Trophoblast cell (in vitro differentiated cells and primary cell): Measurements from ENCODE around the gene NGB.

Experiments used
- DNase-seq, 2 donors: peaks; one replicate each; pipeline ENCODE4 v3.0.0-alpha.2; 2016
- H2AFZ ChIP-seq: 2 replicates; pipeline ENCODE4 v1.6.1; 2013; ENCODE audit warnings: low read length, moderate library complexity, mild to moderate bottlenecking; ENCODE audit not compliant: insufficient read depth, poor library complexity
- H2AK5ac ChIP-seq: 2 replicates; pipeline ENCODE4 v1.6.1; 2013; ENCODE audit warnings: mild to moderate bottlenecking, low read length
- H2BK120ac ChIP-seq: 2 replicates; pipeline ENCODE4 v1.6.1; 2013; ENCODE audit warnings: low read length, mild to moderate bottlenecking, moderate library complexity; ENCODE audit not compliant: insufficient read depth, poor library complexity
- H2BK12ac ChIP-seq: 2 replicates; pipeline ENCODE4 v1.6.1; 2013; ENCODE audit warnings: mild to moderate bottlenecking, low read length, moderate library complexity
- H2BK5ac ChIP-seq: 2 replicates; pipeline ENCODE4 v1.6.1; 2013; ENCODE audit warnings: low read length, low read depth, moderate library complexity, mild to moderate bottlenecking; ENCODE audit not compliant: poor library complexity
- H3K14ac ChIP-seq: 2 replicates; pipeline ENCODE4 v1.6.1; 2013; ENCODE audit warnings: mild to moderate bottlenecking, low read length
- H3K18ac ChIP-seq: 2 replicates; pipeline ENCODE4 v1.6.1; 2013; ENCODE audit warnings: mild to moderate bottlenecking, low read length
- H3K23ac ChIP-seq: 2 replicates; pipeline ENCODE4 v1.6.1; 2013; ENCODE audit warnings: low read length
- H3K27ac ChIP-seq: 2 replicates; pipeline ENCODE4 v1.5.1; 2013; ENCODE audit warnings: low read depth, mild to moderate bottlenecking, inconsistent platforms, low read length, moderate library complexity
- H3K27me3 ChIP-seq: 2 replicates; pipeline ENCODE4 v1.6.1; 2013; ENCODE audit warnings: inconsistent platforms, mild to moderate bottlenecking, low read length, moderate library complexity; ENCODE audit not compliant: insufficient read depth
- H3K36me3 ChIP-seq, 2 experiments: 1 replicate in 1 of 2; 2 replicates in 1 of 2; pipeline ENCODE4 v1.6.1; 2013; ENCODE audit warnings: low read length in 2 of 2, mild to moderate bottlenecking in 2 of 2, moderate library complexity in 1 of 2; ENCODE audit not compliant: insufficient read depth in 2 of 2, control insufficient read depth in 1 of 2
- H3K4ac ChIP-seq: 2 replicates; pipeline ENCODE4 v1.6.1; 2013; ENCODE audit warnings: low read depth, mild to moderate bottlenecking, low read length, moderate library complexity
- H3K4me1 ChIP-seq, 2 experiments: 1 replicate in 1 of 2; 2 replicates in 1 of 2; pipeline ENCODE4 v1.6.1; 2013; ENCODE audit warnings: low read length in 2 of 2, mild to moderate bottlenecking in 2 of 2, moderate library complexity in 1 of 2; ENCODE audit not compliant: insufficient read depth in 2 of 2, control insufficient read depth in 1 of 2
- H3K4me2 ChIP-seq: 2 replicates; pipeline ENCODE4 v1.6.1; 2013; ENCODE audit warnings: inconsistent platforms, mild to moderate bottlenecking, low read length, moderate library complexity
- H3K4me3 ChIP-seq: 2 replicates; pipeline ENCODE4 v1.5.1; 2013; ENCODE audit warnings: mild to moderate bottlenecking, low read depth, low read length, inconsistent platforms
- H3K79me1 ChIP-seq: one replicate; pipeline ENCODE4 v1.6.1; 2013; ENCODE audit warnings: low read length
- H3K79me2 ChIP-seq: 2 replicates; pipeline ENCODE4 v1.6.1; 2013; ENCODE audit warnings: low read length, mild to moderate bottlenecking; ENCODE audit not compliant: control insufficient read depth, insufficient read depth, poor library complexity
- H3K9ac ChIP-seq: 2 replicates; pipeline ENCODE4 v1.6.1; 2013; ENCODE audit warnings: mild to moderate bottlenecking, low read length
- H3K9me3 ChIP-seq: 2 replicates; pipeline ENCODE4 v1.6.1; 2013; ENCODE audit warnings: low read depth, mild to moderate bottlenecking, control low read depth, inconsistent platforms, low read length; ENCODE audit not compliant: insufficient read depth
- H4K12ac ChIP-seq: 2 replicates; pipeline ENCODE4 v1.6.1; 2013; ENCODE audit warnings: low read depth, mild to moderate bottlenecking, low read length, moderate library complexity
- H4K8ac ChIP-seq: 2 replicates; pipeline ENCODE4 v1.6.1; 2013; ENCODE audit warnings: low read depth, mild to moderate bottlenecking, low read length, moderate library complexity
- H4K91ac ChIP-seq: one replicate; pipeline ENCODE4 v1.6.1; 2013; ENCODE audit warnings: low read depth, mild to moderate bottlenecking, low read length, moderate library complexity
- WGBS: extraction: QIAGEN DNeasy Blood & Tissue Kit; methylation state at CpG from one replicate; pipeline ENCODE4 v1.1.7; 2013; ENCODE audit warnings: missing lambda C conversion rate; ENCODE audit not compliant: insufficient read length, insufficient coverage; ENCODE audit errors: extremely low coverage; 5-methylcytosine and 5-hydroxymethylcytosine counted together

NGB gene

GRCh38 chr14:77260199-77260598 lies 10.8 kb downstream of the NGB start:
- H3K9me3 ChIP-seq, result peaks cover 2% of the 10 kb centered on the region
- H3K18ac ChIP-seq, result no peak overlapping the region
- no peak overlapping the region for H3K4ac ChIP-seq
- H3K27ac ChIP-seq, result no peak overlapping the region
- H3K27me3 ChIP-seq, result no peaks in the 10 kb centered on the region
- no peak overlapping the region for H4K8ac ChIP-seq
- H3K36me3 ChIP-seq, result no peaks in the 10 kb centered on the region
- no peak overlapping the region for H3K4me2 ChIP-seq
- H2BK12ac ChIP-seq, result no peak overlapping the region
- no peaks in the 10 kb centered on the region for H3K4me1 ChIP-seq
- H2AK5ac ChIP-seq, result no peak overlapping the region
- H3K79me1 ChIP-seq, result no peaks in the 10 kb centered on the region
- no peak for DNase-seq
- no peak overlapping the region for H4K91ac ChIP-seq
- no CpG with 5 or more reads among the region's 11 CpGs for WGBS
- no peak overlapping the region for H2AFZ ChIP-seq
- no peak overlapping the region for H4K12ac ChIP-seq
- H3K23ac ChIP-seq, result no peak overlapping the region
- H3K4me3 ChIP-seq, result no peak overlapping the region
- no peak overlapping the region for H2BK5ac ChIP-seq
- no peaks in the 10 kb centered on the region for H3K79me2 ChIP-seq
- H3K14ac ChIP-seq, result no peak overlapping the region
- no peak overlapping the region for H3K9ac ChIP-seq
- H2BK120ac ChIP-seq, result no peak overlapping the region

GRCh38 chr14:77259025-77259715 lies 11.8 kb downstream of the NGB start:
- no CpG with 5 or more reads among the region's 11 CpGs for WGBS
- no peak overlapping the region for H3K4ac ChIP-seq

DNA sequence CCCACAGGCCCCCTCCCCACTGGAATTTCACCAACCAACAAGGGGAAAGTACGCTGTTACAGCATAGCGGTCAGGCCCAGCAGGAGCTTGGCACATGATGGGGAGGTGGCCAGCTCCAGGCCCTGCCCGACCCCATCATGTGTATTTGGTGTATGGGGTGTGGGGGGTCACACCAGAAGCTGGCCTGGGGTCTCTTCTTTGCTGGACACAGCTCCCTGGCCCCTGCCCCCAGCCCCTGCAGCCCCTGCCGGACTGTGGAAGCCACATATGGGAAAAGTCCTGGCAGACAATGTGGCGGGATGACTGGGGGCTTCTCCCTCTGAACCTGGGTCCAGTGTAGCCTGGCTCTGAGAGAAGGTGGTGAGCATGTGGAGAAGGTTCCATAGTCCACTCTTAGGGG lies 12.4 kb downstream of the NGB start:
- Histone ChIP-seq H4K12ac (no peak overlapping the region), H3K36me3 (no peaks in the 10 kb centered on the region), H3K14ac (no peak overlapping the region), H2AK5ac (no peak overlapping the region), H3K4ac (no peak overlapping the region), H3K4me1 (no peaks in the 10 kb centered on the region), H3K79me2 (no peaks in the 10 kb centered on the region), H3K9ac (no peak overlapping the region), H3K27me3 (no peaks in the 10 kb centered on the region), H4K8ac (no peak overlapping the region), H3K23ac (no peak overlapping the region), H2BK5ac (no peak overlapping the region), H2BK120ac (no peak overlapping the region), H3K27ac (no peak overlapping the region), H3K79me1 (no peaks in the 10 kb centered on the region), H2BK12ac (no peak overlapping the region), H2AFZ (no peak overlapping the region), H4K91ac (no peak overlapping the region), H3K18ac (no peak overlapping the region), H3K4me2 (no peak overlapping the region), H3K9me3 (peaks cover 2% of the 10 kb centered on the region), H3K4me3 (no peak overlapping the region)
- DNase-seq, result no peak
- no CpG with 5 or more reads among the region's 5 CpGs for WGBS

More at GRCh38 chr14:77259025-77259715, 11.8 kb downstream of the NGB start:
- no peak overlapping the region for H2BK120ac ChIP-seq
- H3K79me1 ChIP-seq, result no peaks in the 10 kb centered on the region
- no peak overlapping the region for H2BK5ac ChIP-seq
- H3K9ac ChIP-seq, result no peak overlapping the region
- H3K27ac ChIP-seq, result no peak overlapping the region
- H2BK12ac ChIP-seq, result no peak overlapping the region
- DNase-seq, result no peak
- no peak overlapping the region for H4K12ac ChIP-seq
- no peaks in the 10 kb centered on the region for H3K79me2 ChIP-seq
- no peak overlapping the region for H3K4me3 ChIP-seq
- no peaks in the 10 kb centered on the region for H3K36me3 ChIP-seq
- no peaks in the 10 kb centered on the region for H3K4me1 ChIP-seq
- H4K91ac ChIP-seq, result no peak overlapping the region
- H2AK5ac ChIP-seq, result no peak overlapping the region
- H4K8ac ChIP-seq, result no peak overlapping the region
- H3K27me3 ChIP-seq, result no peaks in the 10 kb centered on the region
- no peak overlapping the region for H3K4me2 ChIP-seq
- no peak overlapping the region for H3K14ac ChIP-seq
- no peak overlapping the region for H3K18ac ChIP-seq
- H3K23ac ChIP-seq, result no peak overlapping the region
- peaks cover 2% of the 10 kb centered on the region for H3K9me3 ChIP-seq
- H2AFZ ChIP-seq, result no peak overlapping the region

- Histone ChIP-seq H2AK5ac (no peak overlapping the region), H2BK5ac (no peak overlapping the region), H2BK12ac (no peak overlapping the region), H3K79me1 (no peaks in the 10 kb centered on the region), H3K18ac (no peak overlapping the region), H3K4me1 (no peaks in the 10 kb centered on the region), H3K4ac (no peak overlapping the region), H3K4me3 (no peak overlapping the region), H3K36me3 (no peaks in the 10 kb centered on the region), H2BK120ac (no peak overlapping the region), H3K9ac (no peak overlapping the region), H4K8ac (no peak overlapping the region), H3K9me3 (peaks cover 2% of the 10 kb centered on the region), H3K27me3 (no peaks in the 10 kb centered on the region), H4K91ac (no peak overlapping the region), H3K79me2 (no peaks in the 10 kb centered on the region), H3K23ac (no peak overlapping the region), H4K12ac (no peak overlapping the region), H3K4me2 (no peak overlapping the region), H3K27ac (no peak overlapping the region), H3K14ac (no peak overlapping the region), H2AFZ (no peak overlapping the region)
- no peak for DNase-seq
- no CpG with 5 or more reads among the region's 10 CpGs for WGBS
Measured at GRCh38 chr14:77257700-77258099, 13.3 kb downstream of the NGB start.
